Stimulated activated CD4-positive, alpha-beta T cell treated with anti-CD3 and anti-CD28 coated beads, Interleukin-4, amount 100 ng/mL, for 48 hours (primary cell): ENCODE data around the gene AP1B1.
"Not testable (repeated sequence)": the region's sequence is repeated elsewhere in the genome, so short reads cannot be mapped to it uniquely, and the experiment has no call there.

ENCODE experiments used
- DNase-seq, 2 donors: peaks; one replicate each; pipeline ENCODE4 v3.0.0-alpha.2; 2020; ENCODE audit warnings: low read depth in 2 of 2

AP1B1 gene

DNA sequence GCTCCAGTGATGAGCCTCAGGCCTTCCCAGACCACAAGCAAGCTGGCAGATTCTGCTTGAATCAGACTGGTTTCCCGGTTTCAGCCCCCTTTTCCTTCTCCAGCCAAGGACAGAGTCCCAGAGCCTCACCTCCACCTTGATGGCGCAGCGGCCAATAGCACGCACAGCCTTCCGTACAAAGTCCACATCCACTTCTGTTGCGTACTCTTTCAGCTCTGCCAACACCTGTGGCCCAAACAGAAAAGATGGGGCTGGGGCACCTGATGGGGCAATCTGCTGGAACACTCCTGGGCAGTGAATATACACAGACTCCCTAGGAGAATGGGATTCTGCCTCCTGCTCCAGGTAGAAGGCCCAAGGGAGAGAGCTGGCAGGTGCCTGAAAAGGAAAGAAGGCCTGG, 37.3 kb downstream of the AP1B1 start:
- DNase-seq: no peak

DNA sequence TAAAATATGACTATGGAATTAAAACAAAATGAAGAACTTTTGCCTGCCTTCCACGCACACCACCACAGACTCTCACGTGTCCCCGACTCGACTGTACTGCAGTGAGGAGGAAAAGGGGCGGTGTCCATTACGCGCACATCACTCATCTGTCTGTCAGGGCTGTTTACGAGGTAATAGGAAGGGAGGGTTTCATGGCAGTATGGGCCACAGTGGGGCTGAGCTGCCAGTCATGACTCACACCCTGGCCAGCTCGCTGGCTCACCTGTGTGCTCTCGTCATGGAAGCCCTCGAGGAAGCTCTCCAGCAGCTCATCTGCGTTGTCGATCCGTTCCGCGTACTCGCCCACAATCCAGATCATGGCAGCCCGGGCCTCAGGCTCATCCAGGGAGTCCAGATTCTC, 39.4 kb downstream of the AP1B1 start:
- DNase-seq: no peak

DNA sequence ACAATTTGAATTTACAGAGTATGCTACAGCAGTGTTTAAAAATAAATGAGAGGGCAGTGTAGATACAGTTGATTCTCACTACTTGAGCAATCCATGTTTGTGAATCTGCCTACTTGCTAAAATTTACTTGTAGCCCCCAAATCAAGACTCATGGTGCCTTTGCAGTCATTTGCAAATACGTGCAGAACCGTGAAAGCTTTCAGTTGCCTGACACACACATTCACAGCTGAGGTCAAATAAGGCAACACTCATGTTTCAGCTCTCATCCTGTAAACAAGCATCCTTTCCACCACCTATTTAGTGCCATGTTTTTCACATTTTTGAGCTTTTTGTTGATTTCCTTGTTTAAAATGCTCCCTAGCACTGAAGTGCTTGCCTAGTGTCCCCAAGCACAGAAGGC, 40.3 kb downstream of the AP1B1 start:
- no peak for DNase-seq

DNA sequence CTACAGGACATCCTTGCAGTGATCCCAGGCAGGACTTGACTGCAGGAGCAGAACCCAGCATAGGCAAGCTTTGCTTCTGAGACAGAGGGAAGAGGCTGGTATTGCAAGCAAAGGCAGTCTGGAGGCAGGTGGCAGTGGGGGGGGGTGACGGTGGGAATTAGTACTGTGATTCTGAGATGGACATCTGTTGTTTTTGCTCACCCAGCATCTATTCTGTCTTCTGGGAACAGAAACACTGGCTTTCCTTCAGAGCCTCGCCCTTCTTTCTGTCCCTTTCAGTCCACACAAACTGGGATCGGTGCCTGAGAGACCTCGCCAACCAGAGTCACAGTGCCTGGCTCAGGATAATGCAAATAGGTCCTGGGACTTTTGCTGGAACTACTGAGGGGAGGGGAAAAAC, 41.7 kb downstream of the AP1B1 start:
- no peak for DNase-seq

DNA sequence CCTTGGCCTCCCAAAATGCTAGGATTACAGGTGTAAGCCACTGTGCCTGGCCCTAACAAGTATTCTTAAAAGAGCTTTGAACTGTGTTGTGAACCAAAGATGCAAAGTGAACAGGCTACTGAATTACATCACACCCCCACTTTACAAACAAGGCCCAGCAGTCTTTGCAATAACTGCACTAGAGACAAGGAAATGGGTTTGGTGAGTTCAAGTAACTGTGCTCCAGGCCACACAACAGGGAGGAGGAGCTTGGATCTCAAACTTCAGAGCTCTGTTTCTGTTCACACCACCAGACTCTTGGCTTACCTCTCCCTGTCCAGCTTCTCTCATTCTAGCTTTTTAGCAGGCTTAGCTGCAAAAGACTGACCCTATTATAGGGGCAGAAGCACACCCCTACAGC, 42.4 kb downstream of the AP1B1 start:
- no peak for DNase-seq

DNA sequence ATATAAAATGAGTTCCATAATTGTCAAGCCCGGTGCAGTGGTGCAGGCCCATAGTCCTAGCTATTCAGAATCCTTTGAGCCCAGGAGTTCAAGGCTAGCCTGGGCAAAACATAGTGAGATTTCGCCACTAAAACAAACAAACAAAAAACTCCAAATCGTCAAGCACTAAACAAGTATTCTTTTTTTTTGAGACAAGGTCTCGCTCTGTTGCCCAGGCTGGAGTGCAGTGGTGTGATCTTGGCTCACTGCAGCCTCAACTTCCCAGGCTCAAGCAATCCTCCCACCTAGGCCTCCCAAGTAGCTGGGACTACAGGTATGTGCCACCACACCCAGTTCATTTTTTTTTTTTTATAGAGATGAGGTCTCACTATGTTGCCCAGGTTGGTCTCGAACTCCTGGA, 43.5 kb downstream of the AP1B1 start:
- DNase-seq: not testable (repeated sequence)

DNA sequence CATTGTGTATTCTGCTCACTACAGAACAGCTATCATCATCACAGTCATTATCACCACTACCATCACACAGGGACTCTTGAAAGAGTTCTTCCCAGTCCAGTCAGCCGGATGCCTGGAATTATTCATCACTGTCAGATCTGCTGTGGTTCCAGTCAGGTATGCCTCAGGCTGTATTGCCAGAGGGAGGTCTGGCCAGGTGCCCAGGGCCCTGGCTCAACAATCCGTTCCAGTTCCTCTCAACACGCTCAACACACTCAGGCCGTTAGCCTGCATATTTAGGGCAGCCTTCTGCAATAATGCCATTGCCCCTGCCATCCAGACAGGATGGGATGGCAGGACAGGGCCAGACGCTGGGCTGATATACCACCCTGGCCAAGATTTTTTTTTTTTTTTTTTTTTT, 44.2 kb downstream of the AP1B1 start:
- DNase-seq: no peak

DNA sequence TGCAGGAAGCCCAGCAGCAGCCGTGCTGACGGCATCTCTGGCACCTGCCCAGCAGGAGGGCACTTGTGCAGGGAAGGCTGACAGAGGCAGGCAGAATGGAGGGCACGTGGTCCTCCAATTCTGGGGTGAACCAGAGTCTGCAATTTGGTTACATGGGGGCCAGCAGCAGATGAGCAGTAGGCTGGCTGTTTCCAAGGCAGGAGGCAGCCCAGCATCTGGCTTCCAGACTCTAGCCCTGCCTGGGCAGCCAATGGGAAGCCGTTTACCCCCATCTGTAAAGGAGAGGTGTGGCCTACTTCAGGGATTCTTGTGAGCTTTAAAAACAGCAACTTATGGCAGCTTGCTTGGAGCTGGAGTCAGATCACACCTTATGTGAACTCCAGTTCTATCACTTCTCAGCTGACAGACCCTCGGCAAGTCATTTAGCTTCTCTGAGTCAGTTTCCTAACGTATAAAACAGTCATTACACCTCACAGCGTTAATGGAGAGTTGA, 45.0 kb downstream of the AP1B1 start:
- DNase-seq: no peak

DNA sequence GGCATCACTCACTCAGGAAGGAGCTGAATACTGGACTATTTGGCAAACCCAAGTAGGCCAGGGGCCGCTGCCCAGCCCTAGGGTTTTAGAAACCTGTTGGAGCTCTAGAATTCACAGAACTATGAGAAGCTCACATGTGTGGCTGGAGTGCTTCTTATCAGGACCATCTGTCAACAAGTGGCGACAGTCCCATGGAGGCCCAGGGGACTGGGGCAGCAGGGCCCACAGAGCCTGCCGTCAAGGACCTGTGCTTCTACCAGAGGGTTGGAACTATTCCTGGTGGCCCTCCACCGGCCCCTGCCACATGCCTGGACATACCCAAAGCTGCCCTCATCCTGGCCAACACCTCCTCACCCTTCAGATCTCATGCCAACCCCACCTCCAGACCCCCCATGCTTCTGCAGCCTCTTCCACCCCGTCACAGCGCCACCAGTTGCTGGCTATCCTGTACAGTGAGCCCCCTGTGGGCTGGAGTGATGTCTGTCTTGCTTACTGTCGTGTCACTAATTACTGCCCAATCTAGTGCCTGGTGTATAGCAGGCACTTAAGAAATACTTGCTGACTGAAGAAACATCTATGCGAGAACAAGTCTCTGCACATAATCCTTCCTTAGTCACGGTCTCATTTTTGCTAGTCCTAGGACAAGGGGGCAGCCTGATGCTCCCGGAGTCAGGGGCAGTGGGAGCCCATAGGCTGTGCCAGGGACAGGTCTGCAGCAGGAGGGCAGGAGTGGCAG, 45.6 kb downstream of the AP1B1 start:
- no peak for DNase-seq

DNA sequence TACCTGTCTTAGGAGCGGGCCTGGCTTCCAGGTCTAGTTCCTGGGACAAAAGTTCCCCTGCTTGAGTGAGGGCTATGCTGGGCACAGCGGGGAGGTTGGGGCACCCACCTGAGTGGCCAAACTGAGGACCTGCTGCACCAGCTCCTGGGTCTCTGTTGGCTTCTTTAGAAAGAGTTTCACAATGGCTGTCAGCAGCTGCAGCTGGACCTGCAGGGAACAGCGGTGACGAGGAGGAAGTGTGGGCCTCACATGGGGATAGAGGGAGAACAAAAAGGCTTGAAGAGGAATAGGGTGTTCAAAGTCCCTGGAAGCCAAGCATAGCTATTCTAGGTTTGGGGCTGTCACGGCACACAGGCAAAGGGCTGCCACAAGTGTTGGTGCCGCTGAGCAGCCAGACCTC, 46.2 kb downstream of the AP1B1 start:
- DNase-seq: no peak

DNA sequence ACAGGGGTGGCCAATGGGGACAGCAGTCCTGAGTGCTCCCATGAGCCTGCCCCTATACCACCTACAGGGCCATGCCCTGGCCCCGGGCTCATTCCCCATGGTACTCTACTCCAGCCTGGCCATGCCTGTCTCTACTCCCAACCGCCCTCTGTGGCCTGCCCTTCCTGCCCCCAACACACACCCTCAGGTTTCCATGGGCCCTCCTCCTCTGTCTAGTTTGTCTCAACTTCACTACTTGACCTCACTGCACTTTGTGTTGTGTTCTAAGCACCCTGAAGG, 46.6 kb downstream of the AP1B1 start:
- DNase-seq: no peak

DNA sequence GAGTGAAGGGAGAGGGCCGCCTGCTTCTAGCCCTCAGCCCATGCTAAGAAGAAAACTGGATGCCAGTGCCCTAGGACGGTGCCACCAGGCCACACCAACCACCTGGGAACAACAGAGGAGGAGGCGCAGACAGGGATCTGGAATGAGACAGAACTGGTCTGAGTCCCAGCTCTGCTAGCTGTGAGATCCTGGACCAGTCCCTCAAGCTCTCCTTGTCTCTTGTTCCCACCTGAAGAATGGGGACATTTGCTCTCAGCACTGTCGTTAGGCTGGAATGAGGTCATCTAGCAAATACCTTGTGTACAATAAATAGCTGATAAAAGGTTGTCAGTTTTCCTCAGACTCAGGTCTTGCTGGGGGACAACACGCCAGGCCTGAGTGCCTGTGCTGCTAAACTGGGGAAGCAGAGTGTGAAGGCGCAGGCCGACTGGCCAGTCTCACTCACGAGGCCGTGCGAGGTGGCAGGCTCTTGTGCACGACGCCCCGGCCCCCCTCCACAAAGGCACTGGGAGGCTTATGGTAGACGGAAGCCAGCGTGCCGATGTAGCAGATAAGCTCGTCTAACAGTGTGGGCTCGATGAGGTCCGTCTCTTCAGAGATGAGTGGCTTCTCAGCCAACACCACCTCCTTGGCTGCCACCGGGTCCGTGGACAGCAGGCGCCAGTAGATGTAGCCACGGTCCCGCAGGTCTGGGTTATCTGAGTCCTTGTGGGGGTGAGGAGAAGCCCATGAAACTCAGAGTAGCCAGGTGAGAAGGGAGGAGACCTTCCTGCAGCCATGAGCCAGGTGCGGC, 47.1 kb downstream of the AP1B1 start:
- no peak for DNase-seq

DNA sequence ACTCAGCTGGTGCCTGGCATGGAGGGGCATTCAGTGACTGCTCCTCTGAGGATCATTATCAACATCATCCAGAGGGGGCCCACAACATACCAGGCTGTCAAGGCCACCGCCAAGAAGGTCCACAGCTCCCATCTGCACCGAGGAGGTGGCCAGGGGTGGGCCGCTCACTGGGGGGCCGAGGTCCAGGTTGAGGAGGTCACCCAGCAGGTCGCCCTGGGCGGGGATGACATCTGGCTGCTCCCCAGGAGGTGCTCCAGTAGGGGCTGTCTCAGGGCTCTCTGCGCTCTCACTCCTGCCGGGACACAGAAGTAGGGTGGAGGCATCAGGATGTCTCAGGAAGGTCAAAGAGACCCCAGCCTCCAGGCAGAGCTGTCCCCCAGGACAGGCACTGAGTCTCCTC, 47.8 kb downstream of the AP1B1 start:
- DNase-seq: no peak

DNA sequence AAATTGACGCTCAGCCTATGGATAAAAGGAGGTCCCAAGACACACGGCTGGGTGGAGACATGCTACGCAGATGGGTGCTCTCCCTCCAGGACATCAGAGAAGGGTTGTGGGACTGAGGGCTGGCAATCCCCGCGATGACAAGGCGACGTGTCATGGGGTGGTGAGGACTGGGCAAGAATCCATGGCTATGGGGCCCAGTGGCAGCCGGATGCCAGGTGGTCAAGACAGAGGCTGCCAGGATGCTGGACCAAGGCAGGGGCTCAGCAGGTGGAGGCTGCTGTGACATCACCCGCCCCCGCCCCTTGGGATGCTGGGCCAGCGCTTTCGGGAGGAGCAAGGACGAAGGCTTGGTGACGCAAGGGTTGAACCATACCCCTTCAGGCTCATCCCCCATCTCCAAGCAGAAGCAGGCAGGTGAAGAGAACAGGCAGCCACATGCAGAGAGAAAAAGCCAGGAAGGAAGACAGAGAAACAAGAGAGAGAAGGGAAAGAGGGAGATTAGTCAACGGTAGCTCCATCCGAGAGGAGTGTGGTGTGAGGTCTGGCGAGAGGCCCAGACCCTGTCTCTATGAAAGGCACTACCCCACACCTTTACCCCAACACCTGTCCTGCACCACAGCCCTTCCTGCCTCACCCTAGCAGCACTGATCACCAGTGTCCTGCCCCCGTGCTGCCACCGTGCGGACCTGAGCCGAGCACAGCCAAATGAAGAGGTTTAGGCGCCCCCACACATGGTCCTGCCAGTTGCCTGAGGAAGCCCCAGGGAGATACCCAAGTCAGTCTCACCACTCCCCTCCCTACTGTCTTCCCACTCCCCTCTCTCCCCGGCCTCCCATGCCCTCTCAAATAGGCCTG, 48.8 kb downstream of the AP1B1 start:
- no peak for DNase-seq

DNA sequence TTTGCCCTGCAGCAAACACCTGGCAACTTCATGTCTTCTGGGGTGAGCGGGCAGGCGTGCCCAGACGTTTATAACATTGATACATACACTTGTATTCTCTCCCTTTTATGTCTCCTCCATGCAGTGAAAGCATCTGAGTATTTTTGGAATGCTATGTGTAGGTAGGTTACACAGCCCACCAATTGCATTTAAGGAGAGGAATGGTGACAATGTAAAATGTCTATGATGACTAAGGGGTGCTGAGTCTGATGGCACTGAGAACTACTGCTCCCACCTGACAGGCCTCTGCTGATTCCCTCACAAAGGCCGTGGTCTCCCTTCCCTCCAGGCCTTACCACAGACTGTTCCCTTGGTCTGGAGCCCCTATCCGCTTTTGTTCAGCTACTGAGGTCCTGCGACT, 50.0 kb downstream of the AP1B1 start:
- DNase-seq: no peak

DNA sequence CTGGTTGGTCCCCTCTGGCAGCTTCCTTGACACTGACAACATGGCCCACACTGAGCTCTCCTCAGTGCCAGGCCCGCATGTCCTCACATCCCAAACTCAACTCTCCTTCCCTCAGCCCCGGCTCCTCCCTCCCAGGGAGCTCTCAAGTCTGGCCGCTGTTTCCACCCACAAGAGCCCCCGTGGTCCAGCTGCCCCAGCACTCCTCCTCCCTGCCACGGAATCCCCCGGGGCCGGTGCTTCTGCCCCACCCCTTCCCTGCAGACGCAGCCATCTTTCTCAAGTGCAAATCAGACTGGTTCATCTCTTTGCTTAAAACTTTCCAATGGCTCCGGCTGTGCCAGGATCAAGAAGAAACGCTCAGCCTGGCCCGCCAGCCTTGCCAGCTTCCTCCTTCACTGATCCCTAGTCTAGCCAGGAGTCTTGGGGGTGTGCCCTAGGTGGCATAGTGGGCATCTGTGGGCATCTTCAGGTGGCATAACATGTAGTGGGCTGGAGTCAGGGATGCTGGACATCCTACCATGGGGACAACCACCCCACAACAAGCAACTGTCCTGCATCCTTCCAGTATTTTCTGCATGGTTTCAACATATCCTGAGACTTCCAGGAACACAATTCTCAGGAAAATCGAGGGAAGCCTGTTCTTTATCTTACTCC, 50.6 kb downstream of the AP1B1 start:
- DNase-seq: no peak

DNA sequence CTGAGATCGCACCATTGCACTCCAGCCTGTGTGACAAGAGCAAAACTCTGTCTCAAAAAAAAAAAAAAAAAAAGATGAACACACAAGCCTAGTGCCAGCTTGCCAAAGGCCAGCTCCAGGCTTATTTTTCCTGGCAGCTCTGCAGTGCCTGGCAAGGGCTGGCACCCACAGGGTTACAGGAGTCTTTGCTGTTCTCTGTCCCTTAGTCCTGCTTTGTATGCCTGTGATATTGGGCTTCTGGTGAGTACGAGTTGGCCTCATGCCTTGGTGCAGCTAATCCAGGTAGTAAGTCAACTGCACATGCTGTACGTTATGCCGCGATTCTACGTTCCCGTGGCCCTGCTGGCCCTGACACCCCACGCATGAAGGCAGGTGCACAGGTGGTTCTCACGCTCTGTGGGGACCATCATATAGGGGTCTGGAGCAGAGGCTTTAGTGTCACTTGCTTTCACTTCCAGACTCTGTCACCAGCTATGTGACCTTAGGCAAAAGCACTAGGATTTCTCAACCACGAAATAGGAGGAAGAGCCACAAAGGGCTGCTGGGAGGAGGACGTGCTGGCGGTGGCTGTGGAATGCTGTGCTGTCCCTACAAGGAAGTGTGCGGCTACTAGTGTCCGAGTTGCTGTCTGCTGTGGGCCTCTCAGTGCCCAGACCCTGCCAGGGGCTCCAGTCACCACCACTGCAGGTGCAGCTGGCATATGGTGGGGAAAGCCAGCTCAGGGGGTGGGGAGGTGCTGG, 51.4 kb downstream of the AP1B1 start:
- DNase-seq: no peak

DNA sequence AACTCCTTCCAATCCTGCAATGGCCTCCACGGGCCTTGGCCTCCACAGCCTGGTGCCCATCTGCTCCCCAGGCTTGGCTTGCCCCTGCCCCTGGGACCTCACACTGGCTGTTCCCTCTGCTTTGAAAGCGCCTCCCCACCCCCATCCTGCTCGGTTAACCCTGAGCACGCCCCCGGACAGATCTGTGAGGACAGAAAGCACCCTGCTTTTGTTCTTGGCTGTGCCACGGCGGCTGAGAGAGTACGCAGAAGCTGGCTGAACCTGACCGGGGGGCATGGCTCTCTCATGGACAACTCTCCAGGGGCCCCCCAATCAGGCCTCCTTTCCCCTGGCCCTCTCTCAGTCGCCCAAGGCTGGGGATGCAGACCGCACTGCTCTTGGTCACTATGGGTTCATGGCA, 52.7 kb downstream of the AP1B1 start:
- DNase-seq: no peak

DNA sequence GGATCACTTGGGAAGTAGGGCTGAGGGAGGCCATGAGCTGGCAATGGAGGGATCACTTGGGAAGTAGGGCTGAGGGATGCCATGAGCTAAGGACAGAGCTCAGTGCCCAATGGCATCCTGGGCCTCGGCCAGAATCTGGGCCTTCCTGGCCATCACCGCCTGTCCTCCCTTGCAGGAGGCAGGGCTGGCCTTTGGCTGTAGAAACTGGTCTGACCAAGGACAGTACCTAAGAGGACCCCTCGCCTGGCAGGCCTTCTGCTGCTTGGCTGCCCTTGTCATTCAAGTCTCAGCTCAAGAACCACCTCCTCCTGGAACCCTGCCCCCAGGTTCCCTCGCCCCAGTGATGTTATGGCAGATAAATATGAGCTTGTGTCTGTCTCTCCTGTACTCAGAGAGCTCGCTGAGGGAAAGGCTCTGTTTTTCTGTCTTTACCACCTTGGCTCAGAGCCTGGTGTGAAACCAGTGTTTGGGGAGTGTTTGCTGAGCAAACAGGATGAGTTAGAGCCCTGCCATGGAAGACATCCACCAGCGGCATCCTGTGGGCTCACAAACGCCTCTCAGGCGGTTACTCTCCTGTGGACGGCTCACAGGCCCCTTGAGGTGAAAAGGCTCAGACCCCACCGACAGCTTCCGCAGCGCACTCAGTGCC, 53.5 kb downstream of the AP1B1 start:
- no peak for DNase-seq

DNA sequence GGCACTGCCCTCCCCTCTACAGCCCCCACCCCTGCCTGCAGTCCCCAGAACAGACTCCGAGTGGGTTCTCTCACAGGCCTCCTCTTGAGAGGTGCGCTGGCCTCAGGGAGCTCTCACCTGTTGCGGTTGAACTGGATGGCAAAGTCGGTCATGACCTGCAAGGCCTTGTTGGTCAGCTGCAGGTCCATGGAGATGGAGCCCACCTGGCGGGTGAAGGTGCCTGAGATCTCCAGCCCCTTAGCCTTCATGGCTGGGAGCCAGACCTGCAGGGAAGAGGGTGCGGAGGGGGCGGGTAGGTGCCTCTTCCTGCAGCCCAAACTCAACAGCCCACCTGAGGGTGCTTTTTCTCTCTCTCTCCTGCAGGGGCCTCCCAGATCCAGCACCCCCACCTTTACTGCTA, 54.2 kb downstream of the AP1B1 start:
- DNase-seq: no peak
